Central memory CD8-positive, alpha-beta T cell (primary cell): Measurements from ENCODE around the gene PLXNA4.

Source experiments
- ATAC-seq: fragments of 150-1000 bp; cut with Tn5 transposase; replicated peaks from 2 replicates; pipeline ENCODE4 v1.10.0; 2022; ENCODE audit warnings: mild to moderate bottlenecking, moderate FRiP score, moderate number of reproducible peaks; ENCODE audit not compliant: poor library complexity, severe bottlenecking; ENCODE audit errors: extremely low read depth
- DNase-seq, 2 donors: peaks; one replicate each; pipeline ENCODE4 v3.0.0; 2021; ENCODE audit warnings: low spot score in 2 of 2
- H3K27ac Mint-ChIP-seq: one replicate; pipeline ENCODE4 v1.8.0; 2022; ENCODE audit warnings: low read depth, mild to moderate bottlenecking, moderate library complexity, mixed read lengths
- H3K27me3 Mint-ChIP-seq: one replicate; pipeline ENCODE4 v1.8.0; 2022; ENCODE audit warnings: mixed read lengths
- H3K36me3 Mint-ChIP-seq: one replicate; pipeline ENCODE4 v1.8.0; 2022; ENCODE audit warnings: mild to moderate bottlenecking, moderate library complexity, mixed read lengths; ENCODE audit not compliant: insufficient read depth
- H3K4me1 Mint-ChIP-seq: one replicate; pipeline ENCODE4 v1.8.0; 2022; ENCODE audit warnings: mixed read lengths
- H3K4me3 Mint-ChIP-seq: one replicate; pipeline ENCODE4 v1.8.0; 2022; ENCODE audit warnings: mild to moderate bottlenecking, moderate library complexity, mixed read lengths
- H3K9me3 Mint-ChIP-seq: one replicate; pipeline ENCODE4 v1.8.0; 2022; ENCODE audit warnings: mixed read lengths

The PLXNA4 gene

GRCh38 chr7:132536654-132537395 lies 39.4 kb downstream of the PLXNA4 start:
- H3K4me3 Mint-ChIP-seq: no peak overlapping the region
- no peaks in the 10 kb centered on the region for H3K9me3 Mint-ChIP-seq
- ATAC-seq: no peak
- no peak overlapping the region for H3K27ac Mint-ChIP-seq
- no peak for DNase-seq
- H3K27me3 Mint-ChIP-seq: no peaks in the 10 kb centered on the region
- no peaks in the 10 kb centered on the region for H3K36me3 Mint-ChIP-seq
- H3K4me1 Mint-ChIP-seq: peaks cover 6% of the 10 kb centered on the region

GRCh38 chr7:132533916-132534315 lies 42.4 kb downstream of the PLXNA4 start:
- H3K9me3 Mint-ChIP-seq: no peaks in the 10 kb centered on the region
- no peaks in the 10 kb centered on the region for H3K36me3 Mint-ChIP-seq
- H3K4me1 Mint-ChIP-seq: peaks cover 6% of the 10 kb centered on the region
- H3K4me3 Mint-ChIP-seq: no peak overlapping the region
- H3K27me3 Mint-ChIP-seq: no peaks in the 10 kb centered on the region
- ATAC-seq (no peak), DNase-seq (no peak)
- H3K27ac Mint-ChIP-seq: no peak overlapping the region

- Mint-ChIP-seq H3K9me3 (no peaks in the 10 kb centered on the region), H3K4me1 (peaks cover 1% of the 10 kb centered on the region), H3K27ac (no peak overlapping the region), H3K4me3 (no peak overlapping the region), H3K27me3 (peaks cover 9% of the 10 kb centered on the region), H3K36me3 (no peaks in the 10 kb centered on the region)
- ATAC-seq (no peak), DNase-seq (no peak)
These were observed 44.0 kb downstream of the PLXNA4 start for GRCh38 chr7:132532281-132532680.

- Mint-ChIP-seq H3K4me3 (no peak overlapping the region), H3K4me1 (no peaks in the 10 kb centered on the region), H3K9me3 (no peaks in the 10 kb centered on the region), H3K27ac (no peak overlapping the region), H3K27me3 (peaks cover 16% of the 10 kb centered on the region), H3K36me3 (no peaks in the 10 kb centered on the region)
- DNase-seq: no peak
- ATAC-seq: no peak
These were observed 44.7 kb downstream of the PLXNA4 start for GRCh38 chr7:132531562-132531961.

- DNase-seq (no peak), ATAC-seq (no peak)
- no peaks in the 10 kb centered on the region for H3K36me3 Mint-ChIP-seq
- H3K27me3 Mint-ChIP-seq: peaks cover 20% of the 10 kb centered on the region
- no peak overlapping the region for H3K4me3 Mint-ChIP-seq
- no peak overlapping the region for H3K27ac Mint-ChIP-seq
- no peaks in the 10 kb centered on the region for H3K9me3 Mint-ChIP-seq
- no peaks in the 10 kb centered on the region for H3K4me1 Mint-ChIP-seq
These were observed 47.6 kb downstream of the PLXNA4 start for GRCh38 chr7:132528695-132529094.

GRCh38 chr7:132527467-132528410 lies 48.5 kb downstream of the PLXNA4 start:
- no peaks in the 10 kb centered on the region for H3K36me3 Mint-ChIP-seq
- DNase-seq (no peak), ATAC-seq (no peak)
- H3K27me3 Mint-ChIP-seq: peaks cover 30% of the 10 kb centered on the region
- no peaks in the 10 kb centered on the region for H3K9me3 Mint-ChIP-seq
- no peak overlapping the region for H3K27ac Mint-ChIP-seq
- no peak overlapping the region for H3K4me3 Mint-ChIP-seq
- no peaks in the 10 kb centered on the region for H3K4me1 Mint-ChIP-seq

- H3K4me3 Mint-ChIP-seq: no peak overlapping the region
- no peak overlapping the region for H3K27ac Mint-ChIP-seq
- H3K4me1 Mint-ChIP-seq: no peaks in the 10 kb centered on the region
- no peak for DNase-seq
- H3K9me3 Mint-ChIP-seq: no peaks in the 10 kb centered on the region
- ATAC-seq: no peak
- H3K36me3 Mint-ChIP-seq: no peaks in the 10 kb centered on the region
- H3K27me3 Mint-ChIP-seq: peaks cover 34% of the 10 kb centered on the region
These were observed 50.0 kb downstream of the PLXNA4 start for GRCh38 chr7:132526111-132526740.

- Mint-ChIP-seq H3K27me3 (peaks cover 17% of the 10 kb centered on the region), H3K9me3 (no peaks in the 10 kb centered on the region), H3K27ac (no peak overlapping the region), H3K36me3 (no peaks in the 10 kb centered on the region), H3K4me3 (no peak overlapping the region), H3K4me1 (peaks cover 8% of the 10 kb centered on the region)
- DNase-seq: no peak
- ATAC-seq: no peak
These were observed 54.8 kb downstream of the PLXNA4 start for GRCh38 chr7:132521423-132521822.

- peaks cover 17% of the 10 kb centered on the region for H3K27me3 Mint-ChIP-seq
- DNase-seq (no peak), ATAC-seq (no peak)
- H3K27ac Mint-ChIP-seq: no peak overlapping the region
- peaks cover 8% of the 10 kb centered on the region for H3K4me1 Mint-ChIP-seq
- no peaks in the 10 kb centered on the region for H3K9me3 Mint-ChIP-seq
- no peaks in the 10 kb centered on the region for H3K36me3 Mint-ChIP-seq
- H3K4me3 Mint-ChIP-seq: no peak overlapping the region
These were observed 55.5 kb downstream of the PLXNA4 start for GRCh38 chr7:132520591-132521280.

- Mint-ChIP-seq H3K27me3 (peaks cover 17% of the 10 kb centered on the region), H3K27ac (no peak overlapping the region), H3K4me1 (peaks cover 8% of the 10 kb centered on the region), H3K4me3 (no peak overlapping the region), H3K36me3 (no peaks in the 10 kb centered on the region), H3K9me3 (no peaks in the 10 kb centered on the region)
- DNase-seq (no peak), ATAC-seq (no peak)
These were observed 56.3 kb downstream of the PLXNA4 start for GRCh38 chr7:132519936-132520335.

GRCh38 chr7:132518839-132519173 lies 57.5 kb downstream of the PLXNA4 start:
- Mint-ChIP-seq H3K4me1 (peaks cover 8% of the 10 kb centered on the region), H3K27ac (peak overlapping the region; percentile 34), H3K27me3 (peaks cover 15% of the 10 kb centered on the region), H3K36me3 (peaks cover 3% of the 10 kb centered on the region), H3K4me3 (no peak overlapping the region), H3K9me3 (no peaks in the 10 kb centered on the region)
- ATAC-seq: no peak
- DNase-seq: no peak

GRCh38 chr7:132518102-132518838 lies 58.0 kb downstream of the PLXNA4 start:
- peaks cover 10% of the 10 kb centered on the region for H3K27me3 Mint-ChIP-seq
- H3K36me3 Mint-ChIP-seq: peaks cover 3% of the 10 kb centered on the region
- peaks cover 8% of the 10 kb centered on the region for H3K4me1 Mint-ChIP-seq
- DNase-seq (no peak), ATAC-seq (no peak)
- H3K4me3 Mint-ChIP-seq: no peak overlapping the region
- H3K27ac Mint-ChIP-seq: peak overlapping the region; percentile 34
- H3K9me3 Mint-ChIP-seq: no peaks in the 10 kb centered on the region
